ENCODE results near the gene EIF1.

- TF ChIP-seq CTCF (IDR thresholded peaks at IDR 0.05) = no peak
- no peak for TF ChIP-seq POLR2A (IDR thresholded peaks at IDR 0.05)
These were observed 1.8 kb downstream of the EIF1 start for GRCh38 chr17:41690497-41690896.
